Smooth muscle cell (in vitro differentiated cells): ENCODE results near the gene SUMF1. TPM values are rescaled to one million over a fixed set of nuclear protein-coding genes. Genes with fewer than 3 reads are reported as not detected.

Experiments
- DNase-seq: peaks from one replicate; lab custom pipeline; 2025; ENCODE audit not compliant: unreplicated experiment; lab: John Stamatoyannopoulos, UW
- H2AFZ ChIP-seq: fragments of 200-600 bp; sonication (generic); 2 replicates; pipeline ENCODE4 v1.6.0; 2016; ENCODE audit warnings: antibody characterized with exemption, low read depth, mild to moderate bottlenecking
- H3F3A ChIP-seq: fragments of 200-600 bp; sonication (generic); 2 replicates; pipeline ENCODE4 v1.6.0; 2017; ENCODE audit warnings: antibody characterized with exemption, low read depth
- H3K27ac ChIP-seq: fragments of 200-600 bp; sonication (generic); 2 replicates; pipeline ENCODE4 v1.5.1; 2016; ENCODE audit warnings: low read depth, mild to moderate bottlenecking
- H3K27me3 ChIP-seq: fragments of 200-600 bp; sonication (generic); 2 replicates; pipeline ENCODE4 v1.6.1; 2016; ENCODE audit warnings: low read depth, mild to moderate bottlenecking
- H3K36me3 ChIP-seq: fragments of 200-600 bp; sonication (generic); 2 replicates; pipeline ENCODE4 v1.5.1; 2016; ENCODE audit warnings: low read depth
- H3K4me1 ChIP-seq: fragments of 200-600 bp; sonication (generic); 2 replicates; pipeline ENCODE4 v1.5.1; 2016; ENCODE audit warnings: low read depth
- H3K4me2 ChIP-seq: fragments of 200-600 bp; sonication (generic); 2 replicates; pipeline ENCODE4 v1.6.0; 2016; ENCODE audit warnings: mild to moderate bottlenecking
- H3K4me3 ChIP-seq: fragments of 200-600 bp; sonication (generic); 2 replicates; pipeline ENCODE4 v1.5.1; 2016; ENCODE audit warnings: mild to moderate bottlenecking
- H3K79me2 ChIP-seq: fragments of 200-600 bp; sonication (generic); 2 replicates; pipeline ENCODE4 v1.6.0; 2016; ENCODE audit warnings: low read depth, mild to moderate bottlenecking
- H3K9ac ChIP-seq: fragments of 200-600 bp; sonication (generic); 2 replicates; pipeline ENCODE4 v1.6.0; 2016; ENCODE audit warnings: low read depth
- H3K9me3 ChIP-seq: fragments of 200-600 bp; sonication (generic); replicated peaks from 2 replicates; pipeline ENCODE4 v1.5.1; 2016; ENCODE audit warnings: low read depth
- H4K20me1 ChIP-seq: fragments of 200-600 bp; sonication (generic); 2 replicates; pipeline ENCODE4 v1.6.0; 2016; ENCODE audit warnings: low read depth
- CTCF ChIP-seq: fragments of 200-600 bp; sonication (generic); IDR thresholded peaks from 2 replicates; pipeline ENCODE4 v1.5.1; 2017; ENCODE audit warnings: borderline replicate concordance, mild to moderate bottlenecking, antibody characterized with exemption; ENCODE audit not compliant: insufficient read depth, poor library complexity, severe bottlenecking
- WGBS: methylation state at CpG from one replicate; pipeline ENCODE4 v1.1.7; 2016; ENCODE audit warnings: low lambda C conversion rate; 5-methylcytosine and 5-hydroxymethylcytosine counted together
- polyA plus RNA-seq: library from polyadenylated mRNA; unstranded; fragments of >200 nt; fragmentation: Nextera tagmentation; extraction: Ambion mirVana; gene quantifications from 2 replicates; pipeline ENCODE4 v1.2.1, GENCODE V29; 2016
- total RNA-seq: library from RNA; depleted of rRNA; stranded (reverse); fragments of >200 nt; gene quantifications from 2 replicates; pipeline ENCODE4 v1.2.3, GENCODE V29; 2014

The SUMF1 gene
- total and polyA plus RNA-seq, 2 experiments from 2014 or later: 28.3 to 29.5 TPM

DNA sequence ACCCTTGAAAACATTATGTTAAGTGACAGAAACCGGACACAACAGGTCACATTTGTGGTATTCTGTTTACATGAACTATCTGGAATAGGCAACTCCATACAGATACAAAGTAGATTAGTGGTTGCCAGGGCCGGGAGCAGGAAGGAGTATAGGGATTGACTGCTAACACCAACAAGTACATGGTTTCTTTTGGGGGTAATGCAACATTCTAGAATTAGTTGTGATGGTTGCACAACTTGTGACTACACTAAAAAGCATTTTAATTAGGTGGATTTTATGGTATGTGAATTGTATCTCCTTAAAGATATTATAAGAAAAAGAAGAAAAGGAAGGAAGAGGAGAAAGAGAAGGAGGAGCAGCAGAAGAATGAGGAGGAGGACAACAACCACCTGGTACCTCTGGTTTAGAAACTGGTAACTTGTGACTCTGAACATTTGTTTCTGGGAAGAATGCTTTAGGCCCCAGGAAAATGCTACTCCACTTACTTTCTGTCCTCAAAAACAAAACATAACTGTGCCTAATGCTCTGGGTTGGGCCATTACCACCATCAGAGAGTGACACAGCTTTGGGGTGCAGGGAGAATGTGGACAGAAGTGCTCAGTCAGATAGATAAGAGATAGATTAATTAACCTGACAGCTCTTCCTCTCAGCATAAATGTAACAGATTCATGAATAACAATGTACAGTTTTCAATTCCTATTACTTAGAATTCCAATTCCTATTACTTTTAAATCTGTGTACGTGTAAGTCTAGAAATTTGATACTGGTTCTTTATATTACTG lies 143.6 kb downstream of the SUMF1 start:
- no peaks in the 10 kb centered on the region for H3K9me3 ChIP-seq
- H3K27me3 ChIP-seq: no peaks in the 10 kb centered on the region
- H3F3A ChIP-seq: peaks cover 3% of the 10 kb centered on the region
- no peak overlapping the region for H3K27ac ChIP-seq
- H4K20me1 ChIP-seq: no peaks in the 10 kb centered on the region
- H3K9ac ChIP-seq: no peak overlapping the region
- H3K4me3 ChIP-seq: no peak overlapping the region
- TF ChIP-seq CTCF: no peak
- no peak for DNase-seq
- H3K4me1 ChIP-seq: no peaks in the 10 kb centered on the region
- H3K79me2 ChIP-seq: no peaks in the 10 kb centered on the region
- no peaks in the 10 kb centered on the region for H3K36me3 ChIP-seq
- no peak overlapping the region for H2AFZ ChIP-seq
- WGBS: 77% methylated on average over 3 of the region's 3 CpGs
- no peak overlapping the region for H3K4me2 ChIP-seq

DNA sequence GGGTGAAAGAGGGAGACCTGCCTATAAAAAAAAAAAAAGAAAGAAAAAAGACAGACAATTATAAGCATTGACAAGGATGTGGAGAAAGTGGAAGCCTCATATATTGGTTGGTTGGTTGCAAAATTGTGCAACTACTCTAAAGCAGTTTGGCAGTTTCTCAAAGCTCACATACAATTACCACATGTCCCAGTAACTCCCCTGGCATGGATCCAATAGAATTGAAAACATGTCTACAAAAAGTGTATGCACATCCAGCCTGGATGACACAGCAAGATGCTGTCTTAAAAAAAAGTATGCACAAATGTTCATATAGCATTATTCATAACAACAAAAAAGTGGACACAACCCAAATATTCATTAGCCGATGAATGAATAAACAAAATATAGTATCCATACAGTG lies 144.4 kb downstream of the SUMF1 start:
- 94% methylated on average over 1 of the region's 1 CpG for WGBS
- H3K27me3 ChIP-seq: no peaks in the 10 kb centered on the region
- no peak for TF ChIP-seq CTCF

GRCh38 chr3:4321732-4322131 lies 145.3 kb downstream of the SUMF1 start:
- no peaks in the 10 kb centered on the region for H3K9me3 ChIP-seq

More for the DNA sequence above, 144.4 kb downstream of the SUMF1 start:
- Histone ChIP-seq H2AFZ (no peak overlapping the region), H3K4me2 (no peak overlapping the region), H3K4me1 (no peaks in the 10 kb centered on the region), H3F3A (peaks cover 3% of the 10 kb centered on the region), H3K79me2 (no peaks in the 10 kb centered on the region), H4K20me1 (no peaks in the 10 kb centered on the region), H3K36me3 (no peaks in the 10 kb centered on the region), H3K27ac (no peak overlapping the region), H3K4me3 (no peak overlapping the region), H3K9me3 (no peaks in the 10 kb centered on the region), H3K9ac (no peak overlapping the region)
- no peak for DNase-seq

More at GRCh38 chr3:4321732-4322131, 145.3 kb downstream of the SUMF1 start:
- 88% methylated on average over 1 of the region's 1 CpG for WGBS
- H2AFZ ChIP-seq: no peak overlapping the region
- H3K27ac ChIP-seq: no peak overlapping the region
- no peaks in the 10 kb centered on the region for H3K27me3 ChIP-seq
- no peaks in the 10 kb centered on the region for H3K36me3 ChIP-seq
- no peak overlapping the region for H3K4me2 ChIP-seq
- H3K4me1 ChIP-seq: no peaks in the 10 kb centered on the region
- H3K9ac ChIP-seq: no peak overlapping the region
- no peaks in the 10 kb centered on the region for H3K79me2 ChIP-seq
- no peak for TF ChIP-seq CTCF
- peaks cover 3% of the 10 kb centered on the region for H3F3A ChIP-seq
- DNase-seq: no peak
- no peaks in the 10 kb centered on the region for H4K20me1 ChIP-seq
- no peak overlapping the region for H3K4me3 ChIP-seq
